TTC549 (cell line): ENCODE data around the gene SSX2IP.
"Not testable (repeated sequence)": the region's sequence is repeated elsewhere in the genome, so short reads cannot be mapped to it uniquely, and the experiment has no call there.

Source experiments
- FAIRE-seq: peaks from 2 replicates; lab custom pipeline; 2012; peaks lifted over from hg19 to GRCh38; lab: Jason Lieb, UNC

Gene SSX2IP

DNA sequence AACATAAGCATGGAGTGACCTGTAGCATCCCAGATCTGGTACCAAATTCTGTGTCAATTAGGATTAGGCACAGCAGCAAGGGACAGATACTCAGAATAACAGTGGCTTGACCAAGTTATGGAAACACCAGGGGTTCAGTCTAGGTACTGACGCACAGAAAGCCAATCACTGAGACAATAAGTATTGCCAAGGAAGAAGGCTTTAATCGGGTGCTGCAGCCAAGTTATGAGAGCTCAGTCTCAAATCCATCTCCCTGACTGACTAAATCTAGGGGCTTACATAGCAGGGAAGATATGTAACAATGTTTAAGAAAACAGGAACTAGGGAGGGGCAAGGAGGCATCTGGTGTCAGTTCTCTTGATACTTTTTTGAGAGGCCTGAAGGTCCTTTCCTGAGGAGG is 76.4 kb downstream of the SSX2IP start:
- no peak for FAIRE-seq

DNA sequence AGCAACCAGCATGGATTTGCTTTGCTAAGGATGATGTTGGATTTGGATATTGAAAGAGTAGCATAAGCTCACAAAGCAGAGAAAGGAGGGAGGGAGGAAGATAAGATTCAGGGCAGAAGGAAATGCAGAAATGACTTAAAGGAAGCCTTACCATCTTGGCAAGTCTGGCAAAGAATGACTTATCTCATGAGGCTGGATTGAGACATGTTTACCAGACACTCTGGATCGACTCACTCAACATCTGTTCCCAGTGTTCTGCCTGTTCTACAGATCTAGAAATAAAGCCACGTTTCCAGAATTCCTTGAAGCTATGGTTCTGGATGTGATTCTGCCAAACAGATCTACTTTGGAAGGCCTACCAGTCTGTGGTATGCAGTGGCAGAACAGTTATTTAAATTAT is 77.2 kb downstream of the SSX2IP start:
- no peak for FAIRE-seq

- FAIRE-seq, result no peak
Measured at GRCh38 chr1:84611796-84612195, 78.5 kb downstream of the SSX2IP start.

DNA sequence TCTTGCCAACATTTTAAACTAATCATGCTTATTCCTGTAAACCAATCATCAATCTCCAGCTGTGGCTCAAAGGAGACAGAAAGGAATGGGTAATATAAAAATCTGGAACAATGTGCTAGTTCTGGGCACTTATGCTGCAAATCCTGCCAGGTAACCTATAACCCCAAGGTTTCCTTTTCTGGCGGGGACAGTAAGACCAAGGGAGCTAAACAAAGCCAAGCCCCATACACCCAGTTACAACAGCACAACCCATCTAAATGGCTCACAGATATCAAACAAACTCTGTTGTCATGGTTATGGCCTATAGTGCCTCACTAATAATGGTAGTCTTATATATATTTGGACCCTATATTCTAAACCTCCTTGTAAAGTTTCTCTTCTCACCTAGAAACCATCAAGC is 79.2 kb downstream of the SSX2IP start:
- no peak for FAIRE-seq

DNA sequence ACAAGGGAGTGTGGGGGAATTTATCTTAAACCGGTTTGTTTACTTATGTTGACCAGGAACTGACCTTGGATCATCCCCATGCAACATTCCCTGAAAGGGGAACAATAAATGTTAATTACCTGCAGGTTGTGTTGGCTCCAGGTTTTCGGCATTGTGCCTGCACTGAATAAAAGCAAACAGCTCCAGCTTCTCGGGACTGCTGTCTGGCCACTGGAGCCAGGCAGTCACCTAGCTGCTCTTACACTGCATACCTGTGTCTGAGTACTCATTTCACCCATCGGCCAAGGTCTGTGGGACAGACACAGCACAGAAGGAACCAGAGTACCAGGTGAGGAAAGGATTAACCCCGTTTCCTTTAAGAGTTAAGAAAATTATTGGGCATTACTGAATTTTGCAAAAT is 83.3 kb downstream of the SSX2IP start:
- FAIRE-seq, result no peak

- no peak for FAIRE-seq
Measured at GRCh38 chr1:84605157-84605556, 85.1 kb downstream of the SSX2IP start.

DNA sequence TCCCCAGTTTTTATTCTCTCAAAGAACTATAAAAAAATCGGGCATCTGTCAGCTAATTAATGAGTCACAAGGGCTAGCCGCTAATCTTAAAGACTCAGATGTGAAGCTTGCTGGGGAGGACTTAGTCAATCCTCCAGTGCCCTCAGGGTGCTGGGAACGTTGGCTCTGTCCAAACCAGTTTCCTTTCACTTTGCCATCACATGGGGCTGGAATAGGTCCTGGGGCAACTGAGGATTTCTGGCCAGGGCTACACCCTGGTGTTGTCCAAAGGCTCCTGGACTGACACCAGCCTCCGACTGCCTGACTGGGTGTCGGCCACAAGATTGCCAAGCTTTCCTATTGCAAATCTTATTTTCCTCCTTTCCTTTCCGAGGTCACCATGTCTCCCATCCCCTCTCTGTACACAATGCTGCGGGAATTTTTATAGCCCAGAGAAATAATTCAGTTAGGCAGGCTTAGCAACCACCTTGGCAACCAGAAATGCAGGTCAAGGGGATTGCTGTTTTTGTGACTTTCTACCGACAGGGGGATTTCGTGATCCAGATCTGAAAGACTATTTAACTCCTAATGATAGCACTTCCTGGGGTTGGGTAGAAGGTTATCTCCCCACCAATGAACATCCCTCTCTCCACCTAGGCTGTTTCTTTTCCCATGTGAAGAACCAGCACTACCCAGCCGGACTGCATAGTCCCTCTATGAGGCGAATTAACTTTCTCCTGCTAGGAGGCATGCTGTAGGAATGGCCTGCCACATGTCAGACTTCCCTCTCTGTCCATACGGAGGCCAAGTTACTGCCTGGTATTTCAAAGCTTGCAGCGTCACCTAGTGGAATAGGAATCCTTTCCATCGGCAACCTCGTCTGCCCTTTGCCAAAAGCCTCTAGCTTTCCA is 86.1 kb downstream of the SSX2IP start:
- FAIRE-seq, result no peak

DNA sequence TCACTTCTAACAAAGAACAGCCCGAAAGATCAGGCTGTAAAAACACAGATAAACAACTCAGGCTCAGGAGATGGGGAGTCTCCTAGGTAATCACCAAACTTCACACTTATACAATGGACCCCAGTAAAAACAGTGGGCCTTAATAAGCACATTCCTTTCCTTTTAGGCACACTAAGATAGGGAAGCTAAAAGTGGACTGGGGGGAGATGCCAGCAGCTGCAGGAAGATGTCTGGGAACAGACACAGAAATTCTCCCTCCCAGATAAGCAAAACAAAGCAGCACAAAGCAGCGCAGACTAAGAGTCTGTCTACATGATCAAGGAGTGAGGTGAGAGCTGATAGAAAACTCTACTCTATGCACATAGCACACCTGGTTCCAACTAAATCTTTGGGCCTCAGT is 87.0 kb downstream of the SSX2IP start:
- no peak for FAIRE-seq

GRCh38 chr1:84600796-84601195 is 89.5 kb downstream of the SSX2IP start:
- no peak for FAIRE-seq

DNA sequence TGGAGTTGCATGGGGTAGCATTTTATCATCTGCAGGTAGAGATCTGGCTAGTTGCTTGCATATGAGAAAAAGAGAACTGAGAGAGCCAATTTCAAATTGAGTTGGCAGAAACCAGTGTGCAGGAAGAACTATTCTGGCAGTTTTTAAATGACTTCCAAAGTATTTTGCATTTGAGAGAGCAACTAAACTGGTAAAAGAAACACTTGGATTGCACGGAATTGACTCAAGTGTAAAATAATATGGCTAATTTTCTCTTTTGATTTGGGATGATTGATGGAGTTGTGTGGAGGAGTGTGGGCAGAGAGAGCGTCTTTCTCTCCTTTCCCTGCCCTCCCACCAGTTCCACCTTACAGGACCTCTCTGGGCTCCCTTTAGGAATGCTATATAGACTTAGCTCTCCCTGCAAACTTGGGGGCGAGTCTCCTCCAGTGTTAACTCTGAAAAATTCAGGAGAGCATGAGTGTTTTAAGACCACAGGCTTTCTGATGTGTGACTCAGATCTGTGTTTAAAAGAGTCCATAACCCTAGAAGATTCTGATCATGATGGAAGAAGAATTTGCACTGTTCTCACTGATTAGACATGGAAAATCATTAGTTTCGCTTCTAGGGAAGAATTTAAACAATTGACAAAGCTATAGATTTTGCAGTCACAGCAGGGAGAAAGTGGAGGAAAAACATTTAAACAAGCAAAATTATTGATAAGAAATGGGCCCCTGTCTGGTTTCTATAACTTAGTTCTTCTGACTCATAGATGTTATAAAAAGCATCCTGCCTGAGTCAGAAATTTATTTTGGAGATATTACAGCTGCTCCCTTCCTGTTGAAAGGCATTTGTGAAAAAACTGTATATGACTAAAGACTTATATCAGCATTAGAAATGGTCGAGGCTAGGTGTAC is 91.2 kb downstream of the SSX2IP start:
- FAIRE-seq, result no peak

GRCh38 chr1:84598418-84598817 is 91.8 kb downstream of the SSX2IP start:
- no peak for FAIRE-seq

DNA sequence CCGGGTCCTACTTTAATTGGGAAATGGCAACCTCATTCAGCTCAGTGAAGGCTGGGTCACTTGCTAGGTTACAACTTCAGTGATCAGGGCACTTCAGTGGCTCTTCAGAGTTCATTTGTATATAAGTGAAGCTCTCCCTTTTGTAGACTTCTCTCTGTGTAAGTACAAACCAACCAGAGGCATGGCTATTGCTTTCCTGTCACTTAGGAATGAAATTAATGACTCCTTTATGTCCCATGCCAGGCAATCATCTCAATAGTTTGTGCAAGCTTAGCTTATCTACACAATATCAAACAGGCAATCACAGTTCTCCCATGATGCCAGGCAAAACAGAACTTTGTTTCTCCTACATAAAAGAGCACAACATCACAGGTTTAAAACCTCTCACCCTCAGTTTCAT is 93.2 kb downstream of the SSX2IP start:
- FAIRE-seq, result no peak

DNA sequence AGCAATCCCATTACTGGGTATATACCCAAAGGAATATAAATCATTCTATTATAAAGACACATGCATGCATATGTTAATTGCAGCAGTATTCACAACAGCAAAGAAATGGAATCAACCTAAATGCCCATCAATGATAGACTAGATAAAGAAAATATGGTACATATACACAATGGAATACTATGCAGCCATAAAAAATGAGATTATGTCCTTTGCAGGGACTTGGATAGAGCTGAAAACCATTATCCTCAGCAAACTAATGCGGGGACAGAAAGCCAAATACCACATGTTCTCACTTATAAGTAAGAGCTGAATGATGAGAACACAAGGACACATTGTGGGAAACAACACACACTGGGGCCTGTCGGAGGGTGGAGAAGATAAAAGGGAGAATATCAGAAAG is 95.3 kb downstream of the SSX2IP start:
- FAIRE-seq, result not testable (repeated sequence)
